Lung (tissue), 12 donors: Measurements from ENCODE around the gene PLEKHM3. TPM values are rescaled to one million over a fixed set of nuclear protein-coding genes. Genes with fewer than 3 reads are reported as not detected.

Source experiments
- ATAC-seq: fragments of 200-7000 bp; cut with Tn5 transposase; one replicate; pipeline ENCODE4 v1.9.1; 2020; ENCODE audit warnings: moderate number of reproducible peaks; ENCODE audit not compliant: insufficient read depth, low FRiP score
- DNase-seq, 3 donors: peaks; one replicate each; pipeline ENCODE4 v3.0.0-alpha.2; 2013 to 2017
- H3K27ac ChIP-seq, 2 donors: one replicate each; pipeline ENCODE4 v1.5.1; 2013; ENCODE audit warnings: mild to moderate bottlenecking in 2 of 2, moderate library complexity in 2 of 2, control low read depth in 1 of 2, inconsistent platforms in 1 of 2, low read depth in 1 of 2, low read length in 1 of 2
- H3K27me3 ChIP-seq, 3 donors: one replicate each; pipeline ENCODE4 v1.5.1; 2013; ENCODE audit warnings: low read length in 2 of 3; ENCODE audit not compliant: control insufficient read depth in 3 of 3, insufficient read depth in 3 of 3
- H3K36me3 ChIP-seq, 4 donors: one replicate each; pipeline ENCODE4 v1.5.1; 2013; ENCODE audit warnings: low read length in 4 of 4, mild to moderate bottlenecking in 1 of 4, moderate library complexity in 1 of 4; ENCODE audit not compliant: control insufficient read depth in 4 of 4, insufficient read depth in 4 of 4
- H3K4me1 ChIP-seq, 5 donors: one replicate each; pipeline ENCODE4 v1.5.1; 2013; ENCODE audit warnings: low read length in 5 of 5, mild to moderate bottlenecking in 2 of 5, moderate library complexity in 1 of 5; ENCODE audit not compliant: control insufficient read depth in 5 of 5, insufficient read depth in 5 of 5
- H3K4me3 ChIP-seq: one replicate; pipeline ENCODE4 v1.5.1; 2013; ENCODE audit warnings: mild to moderate bottlenecking, control low read depth, moderate library complexity
- H3K9ac ChIP-seq, 2 donors: one replicate each; pipeline ENCODE4 v1.5.1; 2013; ENCODE audit warnings: low read length in 2 of 2, control low read depth in 1 of 2; ENCODE audit not compliant: insufficient read depth in 1 of 2
- H3K9me3 ChIP-seq, 4 donors: one replicate each; pipeline ENCODE4 v1.5.1; 2013; ENCODE audit warnings: low read length in 3 of 4, mild to moderate bottlenecking in 1 of 4, moderate library complexity in 1 of 4; ENCODE audit not compliant: control insufficient read depth in 4 of 4, insufficient read depth in 3 of 4
- CTCF ChIP-seq: IDR thresholded peaks from 2 replicates; pipeline ENCODE4 v1.5.1; 2012; ENCODE audit warnings: mild to moderate bottlenecking; ENCODE audit errors: control extremely low read depth, extremely low read depth
- WGBS, 2 donors: extraction: QIAGEN DNeasy Blood & Tissue Kit; methylation state at CpG; one replicate each; pipeline ENCODE4 v1.1.7; 2013; 5-methylcytosine and 5-hydroxymethylcytosine counted together
- polyA plus RNA-seq, 2 donors: library from polyadenylated mRNA; stranded (reverse); fragments of 200-250 nt; gene quantifications; one replicate each; pipeline ENCODE4 v1.2.1, GENCODE V29; 2013
- total RNA-seq, 2 donors: library from RNA; depleted of rRNA in 1 of 2; stranded (reverse); fragments of >200 nt in 1 of 2; gene quantifications; one replicate each; pipeline ENCODE4 v1.2.1, GENCODE V29; 2014 to 2021
- donor health status: control.
- donor health status: control.
- donor health status: Bipolar disorder and iron deficiency.
- donor health status: healthy.
- donor health status: DM: yes; HTN: yes; CAD: no.

Gene PLEKHM3
- total and polyA plus RNA-seq, 4 donors, result 5.6 to 32.9 (median 12.4) TPM

GRCh38 chr2:207903236-207903635, 122.1 kb downstream of the PLEKHM3 start:
- H3K9ac ChIP-seq, result no peak overlapping the region
- no peaks in the 10 kb centered on the region for H3K9me3 ChIP-seq
- H3K36me3 ChIP-seq, result peaks cover 0 to 11% (median 5%) of the 10 kb centered on the region in 4 donors
- DNase-seq (no peak), ATAC-seq (no peak)
- no peak overlapping the region for H3K27ac ChIP-seq
- TF ChIP-seq CTCF, result no peak
- peaks cover 0 to 13% (median 3%) of the 10 kb centered on the region in 5 donors for H3K4me1 ChIP-seq
- no peak overlapping the region for H3K4me3 ChIP-seq
- WGBS, 2 donors, result 86 to 96% methylated on average over 3 of the region's 3 CpGs
- H3K27me3 ChIP-seq, result no peaks in the 10 kb centered on the region

- no peak overlapping the region for H3K4me3 ChIP-seq
- H3K36me3 ChIP-seq, result peaks cover 0 to 11% (median 5%) of the 10 kb centered on the region in 4 donors
- ATAC-seq (no peak), DNase-seq (peak; percentile 51 to 85 (median 59))
- peaks cover 0 to 13% (median 3%) of the 10 kb centered on the region in 5 donors for H3K4me1 ChIP-seq
- H3K27ac ChIP-seq, result no peak overlapping the region
- TF ChIP-seq CTCF, result no peak
- 57 to 81% methylated on average over 2 of the region's 2 CpGs for WGBS, 2 donors
- H3K9ac ChIP-seq, result no peak overlapping the region
- no peaks in the 10 kb centered on the region for H3K27me3 ChIP-seq
- no peaks in the 10 kb centered on the region for H3K9me3 ChIP-seq
These were observed 122.5 kb downstream of the PLEKHM3 start for GRCh38 chr2:207902821-207903220.

- DNase-seq (no peak), ATAC-seq (no peak)
- TF ChIP-seq CTCF, result no peak
- 94 to 96% methylated on average over 9 of the region's 9 CpGs for whole genome bisulfite sequencing, 2 donors
- H3K9me3 ChIP-seq, result no peaks in the 10 kb centered on the region
- peaks cover 0 to 13% (median 3%) of the 10 kb centered on the region in 5 donors for H3K4me1 ChIP-seq
- peaks cover 0 to 11% (median 5%) of the 10 kb centered on the region in 4 donors for H3K36me3 ChIP-seq
- no peak overlapping the region for H3K27ac ChIP-seq
- H3K9ac ChIP-seq, result no peak overlapping the region
- H3K27me3 ChIP-seq, result no peaks in the 10 kb centered on the region
- no peak overlapping the region for H3K4me3 ChIP-seq
These were observed 123.5 kb downstream of the PLEKHM3 start for GRCh38 chr2:207901829-207902228.

- no peak for ATAC-seq
- DNase-seq, result peak; percentile 31 to 72 (median 37)
- H3K4me1 ChIP-seq, result peaks cover 0 to 13% (median 3%) of the 10 kb centered on the region in 5 donors
These were observed 123.9 kb downstream of the PLEKHM3 start for GRCh38 chr2:207901401-207901800.

More at GRCh38 chr2:207901401-207901800, 123.9 kb downstream of the PLEKHM3 start:
- Histone ChIP-seq H3K9ac (no peak overlapping the region), H3K9me3 (no peaks in the 10 kb centered on the region), H3K4me3 (no peak overlapping the region), H3K36me3 (peaks cover 0 to 11% (median 5%) of the 10 kb centered on the region in 4 donors), H3K27ac (no peak overlapping the region), H3K27me3 (no peaks in the 10 kb centered on the region)
- 75 to 91% methylated on average over 4 of the region's 4 CpGs for WGBS, 2 donors
- TF ChIP-seq CTCF, result no peak
